Stimulated activated CD4-positive, alpha-beta T cell treated with anti-CD3 and anti-CD28 coated beads, Interleukin-1b, Interleukin-23, amount 100 ng/mL, for 4 hours (primary cell): ENCODE results near the gene CASP10.
"Not testable (repeated sequence)": the region's sequence is repeated elsewhere in the genome, so short reads cannot be mapped to it uniquely, and the experiment has no call there.

Experiments used
- DNase-seq, 2 donors: peaks; one replicate each; pipeline ENCODE4 v3.0.0-alpha.2; 2020; ENCODE audit warnings: low read depth in 2 of 2

The CASP10 gene, protein sequence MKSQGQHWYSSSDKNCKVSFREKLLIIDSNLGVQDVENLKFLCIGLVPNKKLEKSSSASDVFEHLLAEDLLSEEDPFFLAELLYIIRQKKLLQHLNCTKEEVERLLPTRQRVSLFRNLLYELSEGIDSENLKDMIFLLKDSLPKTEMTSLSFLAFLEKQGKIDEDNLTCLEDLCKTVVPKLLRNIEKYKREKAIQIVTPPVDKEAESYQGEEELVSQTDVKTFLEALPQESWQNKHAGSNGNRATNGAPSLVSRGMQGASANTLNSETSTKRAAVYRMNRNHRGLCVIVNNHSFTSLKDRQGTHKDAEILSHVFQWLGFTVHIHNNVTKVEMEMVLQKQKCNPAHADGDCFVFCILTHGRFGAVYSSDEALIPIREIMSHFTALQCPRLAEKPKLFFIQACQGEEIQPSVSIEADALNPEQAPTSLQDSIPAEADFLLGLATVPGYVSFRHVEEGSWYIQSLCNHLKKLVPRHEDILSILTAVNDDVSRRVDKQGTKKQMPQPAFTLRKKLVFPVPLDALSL

GRCh38 chr2:201182650-201183364 is at the start of gene CASP10:
CASP10 (plus strand) TSS chr2:201183141; CDS start chr2:201185778, 2,637 bp downstream.
- DNase-seq = no peak

DNA sequence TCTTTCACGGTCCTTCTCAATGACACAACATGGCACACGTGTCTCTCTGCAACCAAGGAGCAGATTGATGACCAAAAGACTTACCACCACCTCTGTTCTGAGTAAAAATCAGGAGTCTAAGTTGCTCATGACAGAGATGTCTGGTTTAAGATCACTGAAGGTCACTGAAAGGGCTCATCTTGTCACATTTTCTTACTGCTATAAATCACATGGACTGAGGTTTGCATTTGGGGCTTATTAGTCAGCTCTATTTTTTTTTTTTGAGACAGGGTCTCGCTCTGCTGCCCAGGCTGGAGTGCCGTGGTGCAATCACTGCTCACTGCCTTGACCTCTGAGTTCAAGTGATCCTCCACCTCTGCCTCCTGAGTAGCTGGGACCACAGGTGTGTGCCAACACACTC is 47.6 kb upstream of the CASP10 start:
- no peak for DNase-seq

DNA sequence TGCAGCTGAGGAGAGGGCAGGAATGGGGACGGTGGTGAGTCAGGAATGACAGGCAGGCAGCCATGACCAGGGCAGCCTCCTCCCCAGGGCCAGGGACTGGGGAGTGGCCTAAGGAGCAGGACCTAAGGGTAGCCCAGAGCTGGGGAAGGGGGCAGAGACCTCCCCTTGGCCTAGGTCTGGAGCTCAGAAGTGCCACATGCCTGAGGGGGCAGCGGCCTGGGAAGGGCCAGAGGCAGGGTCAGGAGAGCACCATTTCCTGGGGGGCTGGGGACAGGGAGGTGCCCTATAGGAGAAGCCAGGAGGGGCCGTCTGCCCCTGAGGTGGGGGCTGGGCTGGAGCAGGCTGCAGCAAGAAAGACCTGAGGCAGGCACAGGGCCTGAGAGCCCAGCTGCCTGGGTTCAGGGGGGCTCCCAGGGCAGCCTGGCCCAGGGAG is 46.0 kb upstream of the CASP10 start:
- no peak for DNase-seq

- DNase-seq = no peak
Measured at GRCh38 chr2:201137505-201138400, 45.2 kb upstream of the CASP10 start.

DNA sequence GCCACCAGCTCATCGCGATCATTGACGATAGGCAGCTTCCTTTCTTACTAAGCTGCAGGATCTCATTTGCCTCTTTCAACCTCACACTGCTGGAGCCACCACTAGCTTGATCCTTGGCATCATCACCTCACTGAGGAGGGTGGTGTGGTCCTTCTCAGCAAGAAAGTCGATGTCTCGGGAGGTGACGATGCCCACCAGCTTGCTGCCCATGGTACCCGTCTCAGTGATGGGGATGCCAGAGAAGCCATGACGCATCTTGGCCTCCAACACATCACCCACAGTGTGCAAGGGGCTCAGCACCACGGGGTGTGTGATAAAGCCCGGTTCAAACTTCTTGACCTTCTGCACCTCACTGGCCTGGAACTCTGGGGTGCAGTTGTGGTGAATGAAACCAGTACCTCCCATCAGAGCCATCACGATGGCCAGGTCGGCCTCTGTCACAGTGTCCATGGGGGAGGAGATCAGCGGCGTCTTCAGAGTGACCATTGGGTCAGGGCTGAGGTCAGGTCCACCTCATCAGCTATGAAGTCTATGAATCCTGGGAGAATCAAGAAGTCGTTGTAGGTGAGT is 44.5 kb upstream of the CASP10 start:
- DNase-seq = no peak

GRCh38 chr2:201138986-201139781 is 43.8 kb upstream of the CASP10 start:
- DNase-seq = not testable (repeated sequence)

DNA sequence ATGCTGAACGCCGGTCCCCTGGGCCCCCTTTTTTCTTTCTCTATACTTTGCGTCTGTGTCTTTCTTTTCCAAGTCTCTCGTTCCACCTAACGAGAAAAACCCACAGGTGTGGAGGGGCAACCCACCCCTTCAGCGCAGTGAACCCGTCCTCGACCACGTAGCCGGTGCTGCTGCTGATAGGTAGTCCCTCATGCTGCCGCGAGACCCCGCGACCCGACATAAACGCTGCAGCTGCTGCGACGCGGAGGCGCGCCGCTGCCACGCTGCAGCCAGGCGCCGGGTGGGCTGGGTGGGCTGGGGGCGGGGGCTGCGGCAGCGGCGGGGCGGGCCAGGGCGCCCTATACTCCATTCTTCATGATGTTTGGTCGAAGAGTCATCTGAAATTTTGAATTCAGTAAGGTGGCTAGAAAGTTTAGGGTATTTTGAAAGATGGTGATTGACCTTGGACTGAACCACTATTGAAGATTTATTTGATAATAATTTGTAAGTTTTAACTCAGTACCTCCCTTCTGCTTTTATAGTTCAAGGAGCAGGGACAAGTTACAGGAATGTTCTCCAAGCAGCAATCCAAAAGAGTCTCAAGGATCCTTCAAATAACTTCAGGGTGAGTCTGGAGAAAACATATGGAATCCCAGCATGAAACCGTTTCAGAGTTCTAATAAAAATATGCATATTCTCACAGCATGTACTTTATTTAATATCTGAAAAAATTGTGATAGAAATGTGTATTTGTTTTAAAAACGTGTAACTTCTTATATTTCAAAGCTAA is 42.9 kb upstream of the CASP10 start:
- DNase-seq = no peak

DNA sequence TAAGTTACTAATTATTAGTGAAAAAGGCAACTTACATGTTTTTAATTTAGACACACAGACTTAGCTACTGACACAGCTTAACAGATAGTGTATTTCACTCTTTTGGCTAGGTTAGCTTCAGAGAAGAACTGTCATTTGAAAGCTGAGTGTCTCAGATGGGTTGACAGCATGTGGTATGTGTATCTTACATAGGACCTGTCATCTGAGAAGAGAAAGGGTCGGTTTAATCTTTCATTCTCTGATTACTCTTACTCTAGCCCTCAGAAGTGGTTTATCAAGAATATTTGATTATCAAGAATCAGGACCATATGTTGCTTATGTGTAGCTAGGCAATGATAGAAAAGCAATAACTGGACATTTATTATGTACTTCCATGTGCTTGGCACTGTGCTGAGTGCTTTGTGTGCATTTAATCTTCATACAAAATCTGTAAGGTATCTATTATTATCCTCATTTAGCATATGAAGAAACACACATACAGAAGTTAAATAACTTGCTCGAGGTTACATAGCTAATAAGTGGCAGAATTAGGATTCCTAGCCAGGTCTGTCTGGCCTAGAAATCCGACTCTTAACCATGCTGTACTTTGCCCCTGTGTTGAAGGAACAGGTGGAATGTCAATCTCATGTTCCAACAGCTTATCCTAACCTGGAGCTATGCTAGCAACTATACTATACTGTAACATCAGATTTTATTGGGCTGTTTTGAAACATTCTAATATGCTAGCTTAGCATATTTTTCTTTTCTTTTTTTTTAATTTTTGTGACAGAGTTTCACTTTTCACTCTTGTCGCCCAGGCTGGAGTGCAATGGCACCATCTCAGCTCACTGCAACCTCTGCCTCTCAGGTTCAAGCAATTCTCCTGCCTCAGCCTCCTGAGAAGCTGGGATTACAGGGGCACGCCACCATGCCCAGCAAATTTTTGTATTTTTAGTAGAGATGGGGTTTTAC is 38.6 kb upstream of the CASP10 start:
- DNase-seq = no peak

- no peak for DNase-seq
Measured at GRCh38 chr2:201148434-201148990, 34.4 kb upstream of the CASP10 start.

- DNase-seq = no peak
Measured at GRCh38 chr2:201149064-201149820, 33.7 kb upstream of the CASP10 start.

- DNase-seq = not testable (repeated sequence)
Measured at GRCh38 chr2:201149821-201150165, 33.1 kb upstream of the CASP10 start.

GRCh38 chr2:201150454-201151020 is 32.4 kb upstream of the CASP10 start:
- DNase-seq = no peak

- no peak for DNase-seq
Measured at GRCh38 chr2:201151127-201151981, 31.6 kb upstream of the CASP10 start.

- DNase-seq = no peak
Measured at GRCh38 chr2:201152517-201152916, 30.4 kb upstream of the CASP10 start.

DNA sequence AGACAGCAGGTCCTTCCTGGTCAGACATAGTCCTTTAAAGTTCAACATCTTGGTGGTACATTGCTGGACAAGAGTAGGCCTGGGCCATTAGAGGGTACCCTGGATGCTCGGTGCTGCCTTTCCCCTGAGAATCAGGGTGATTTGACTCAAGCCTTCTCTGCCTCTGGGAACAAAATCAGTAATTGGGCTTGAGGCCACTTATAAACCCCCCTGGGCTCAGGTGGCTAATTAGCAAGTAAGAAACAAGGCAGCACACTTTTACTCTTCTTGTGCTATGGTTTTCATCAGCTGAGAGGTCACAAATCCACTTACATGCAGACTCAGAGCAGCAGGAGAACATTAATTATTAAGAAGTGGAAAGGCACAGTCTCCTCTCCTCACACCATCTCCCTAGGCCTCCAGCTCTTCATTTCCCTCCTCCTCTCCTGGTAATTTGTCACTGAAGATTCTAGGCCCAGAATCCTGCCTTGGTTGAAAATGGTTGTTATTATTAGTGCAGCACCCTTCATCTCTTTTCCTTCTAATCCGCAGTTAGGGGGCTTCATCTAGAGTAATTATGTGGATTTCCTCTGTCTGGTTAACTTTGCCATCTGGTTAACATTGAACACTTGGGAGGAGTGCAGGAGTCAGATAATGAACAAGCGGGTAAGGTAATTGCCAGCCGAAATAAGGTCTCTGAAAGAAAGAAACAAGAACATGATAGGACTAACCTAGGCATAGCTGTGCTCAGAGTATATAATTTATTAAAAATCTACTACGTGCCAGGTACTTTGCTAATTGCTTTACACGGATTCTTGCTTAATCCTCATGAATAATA is 29.7 kb upstream of the CASP10 start:
- DNase-seq = no peak
